Measurements from ENCODE around the gene DDX5.

Gene DDX5

DNA sequence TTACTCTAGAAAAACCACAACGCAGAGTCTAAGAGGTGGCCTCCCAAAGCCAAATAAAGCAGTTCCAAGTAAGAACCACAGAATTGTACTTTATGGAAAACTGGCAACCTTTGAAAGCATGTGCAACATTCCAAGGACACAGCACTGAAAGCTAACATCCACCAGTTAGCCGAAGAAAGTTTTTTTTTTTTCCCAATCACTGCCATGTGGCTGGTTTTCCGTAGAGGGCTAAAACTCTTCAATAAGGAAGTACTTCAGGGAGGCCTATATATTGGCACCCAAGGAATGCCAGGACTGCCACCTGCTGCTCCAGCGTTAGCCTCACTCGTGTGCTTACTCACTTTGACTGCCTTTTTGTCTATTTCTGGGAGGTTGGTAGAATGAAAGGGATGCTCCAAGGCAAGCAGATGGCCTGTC, 25.9 kb upstream of the DDX5 start:
- H3K4me1 ChIP-seq (ENCODE audit: insufficient read depth, low read length, severe bottlenecking), result no peaks in the 10 kb centered on the region
- H3K27me3 ChIP-seq (ENCODE audit: insufficient read depth, low read length), result no peaks in the 10 kb centered on the region
- no peak overlapping the region for H2AFZ ChIP-seq (ENCODE audit: low read length)
- no peaks in the 10 kb centered on the region for H3K9me3 ChIP-seq (ENCODE audit: low read length)
- no peak overlapping the region for H3K4me3 ChIP-seq (ENCODE audit: low read depth, low read length, poor library complexity, severe bottlenecking)
- no peak for TF ChIP-seq EZH2 (IDR thresholded peaks at IDR 0.05; ENCODE audit: borderline replicate concordance, low read length)
- TF ChIP-seq, protein P1, sequence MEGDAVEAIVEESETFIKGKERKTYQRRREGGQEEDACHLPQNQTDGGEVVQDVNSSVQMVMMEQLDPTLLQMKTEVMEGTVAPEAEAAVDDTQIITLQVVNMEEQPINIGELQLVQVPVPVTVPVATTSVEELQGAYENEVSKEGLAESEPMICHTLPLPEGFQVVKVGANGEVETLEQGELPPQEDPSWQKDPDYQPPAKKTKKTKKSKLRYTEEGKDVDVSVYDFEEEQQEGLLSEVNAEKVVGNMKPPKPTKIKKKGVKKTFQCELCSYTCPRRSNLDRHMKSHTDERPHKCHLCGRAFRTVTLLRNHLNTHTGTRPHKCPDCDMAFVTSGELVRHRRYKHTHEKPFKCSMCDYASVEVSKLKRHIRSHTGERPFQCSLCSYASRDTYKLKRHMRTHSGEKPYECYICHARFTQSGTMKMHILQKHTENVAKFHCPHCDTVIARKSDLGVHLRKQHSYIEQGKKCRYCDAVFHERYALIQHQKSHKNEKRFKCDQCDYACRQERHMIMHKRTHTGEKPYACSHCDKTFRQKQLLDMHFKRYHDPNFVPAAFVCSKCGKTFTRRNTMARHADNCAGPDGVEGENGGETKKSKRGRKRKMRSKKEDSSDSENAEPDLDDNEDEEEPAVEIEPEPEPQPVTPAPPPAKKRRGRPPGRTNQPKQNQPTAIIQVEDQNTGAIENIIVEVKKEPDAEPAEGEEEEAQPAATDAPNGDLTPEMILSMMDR (IDR thresholded peaks at IDR 0.05; ENCODE audit: low read length), result no peak
- peaks cover 93% of the 10 kb centered on the region for H3K36me3 ChIP-seq (ENCODE audit: insufficient read depth, low read length)
- H3K79me2 ChIP-seq (ENCODE audit: insufficient read depth, low read length), result no peaks in the 10 kb centered on the region
- H3K27ac ChIP-seq (ENCODE audit: low read depth, low read length, poor library complexity, severe bottlenecking), result no peak overlapping the region
- no peaks in the 10 kb centered on the region for H4K20me1 ChIP-seq (ENCODE audit: insufficient read depth, low read length)
- H3K9me2 ChIP-seq (ENCODE audit: low read depth, low read length), result no peaks in the 10 kb centered on the region
- H3K9ac ChIP-seq (ENCODE audit: low read length), result no peak overlapping the region
- no peak overlapping the region for H3K4me2 ChIP-seq (ENCODE audit: low read length)
- no peaks in the 10 kb centered on the region for H3F3A ChIP-seq (ENCODE audit: insufficient read depth, low read length)

DNA sequence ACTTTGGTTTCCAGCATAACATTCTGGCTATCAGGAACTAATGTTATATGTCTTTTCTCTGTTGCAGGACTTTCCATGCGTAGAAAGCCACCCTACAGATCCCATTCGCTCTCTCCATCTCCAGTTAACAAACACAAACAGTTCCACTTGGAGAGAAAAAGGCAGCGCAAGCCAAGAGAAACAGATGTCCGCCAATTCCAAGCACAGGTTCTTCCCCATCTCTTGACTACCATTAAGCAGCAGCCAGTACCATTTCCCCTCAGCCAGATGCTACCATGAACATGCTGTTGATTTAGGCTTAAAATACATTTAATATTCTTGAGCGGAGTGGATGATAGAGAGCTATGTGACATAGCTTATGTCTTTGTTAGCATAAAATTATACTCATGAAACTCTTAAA, 23.1 kb upstream of the DDX5 start:
- Histone ChIP-seq H3F3A (ENCODE audit: insufficient read depth, low read length) (no peaks in the 10 kb centered on the region), H3K4me1 (ENCODE audit: insufficient read depth, low read length, severe bottlenecking) (no peaks in the 10 kb centered on the region), H3K79me2 (ENCODE audit: insufficient read depth, low read length) (no peaks in the 10 kb centered on the region), H3K9me2 (ENCODE audit: low read depth, low read length) (no peaks in the 10 kb centered on the region), H3K27me3 (ENCODE audit: insufficient read depth, low read length) (no peaks in the 10 kb centered on the region), H3K9ac (ENCODE audit: low read length) (no peak overlapping the region), H2AFZ (ENCODE audit: low read length) (no peak overlapping the region), H3K36me3 (ENCODE audit: insufficient read depth, low read length) (peaks cover 89% of the 10 kb centered on the region), H3K9me3 (ENCODE audit: low read length) (no peaks in the 10 kb centered on the region), H3K27ac (ENCODE audit: low read depth, low read length, poor library complexity, severe bottlenecking) (no peak overlapping the region), H4K20me1 (ENCODE audit: insufficient read depth, low read length) (no peaks in the 10 kb centered on the region), H3K4me2 (ENCODE audit: low read length) (no peak overlapping the region), H3K4me3 (ENCODE audit: low read depth, low read length, poor library complexity, severe bottlenecking) (no peak overlapping the region)
- TF ChIP-seq, protein P1 (IDR thresholded peaks at IDR 0.05; ENCODE audit: low read length), result no peak
- TF ChIP-seq EZH2 (IDR thresholded peaks at IDR 0.05; ENCODE audit: borderline replicate concordance, low read length), result no peak

DNA sequence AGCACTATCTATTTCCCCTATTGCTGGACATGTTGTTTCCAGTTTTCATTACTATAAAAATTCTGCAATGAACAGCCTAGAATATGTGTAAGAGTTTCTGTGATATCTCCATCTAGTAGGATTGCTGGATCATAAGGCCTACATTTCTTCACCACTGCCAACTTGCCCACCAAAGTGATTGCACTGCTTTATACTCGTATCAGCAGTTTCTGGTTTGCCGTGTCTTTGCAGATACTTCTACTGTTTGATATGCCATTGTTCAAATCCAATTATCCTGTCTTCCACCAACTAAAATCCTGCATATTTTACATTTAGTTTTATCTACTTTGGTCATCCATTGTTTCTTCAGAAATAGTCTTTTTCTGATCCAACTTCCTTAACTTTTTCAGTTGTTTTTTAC, 21.8 kb upstream of the DDX5 start:
- H4K20me1 ChIP-seq (ENCODE audit: insufficient read depth, low read length), result no peaks in the 10 kb centered on the region
- no peak overlapping the region for H3K4me3 ChIP-seq (ENCODE audit: low read depth, low read length, poor library complexity, severe bottlenecking)
- H3K27me3 ChIP-seq (ENCODE audit: insufficient read depth, low read length), result no peaks in the 10 kb centered on the region
- H3K4me2 ChIP-seq (ENCODE audit: low read length), result no peak overlapping the region
- TF ChIP-seq, protein P1 (IDR thresholded peaks at IDR 0.05; ENCODE audit: low read length), result no peak
- no peak for TF ChIP-seq EZH2 (IDR thresholded peaks at IDR 0.05; ENCODE audit: borderline replicate concordance, low read length)
- no peaks in the 10 kb centered on the region for H3K9me3 ChIP-seq (ENCODE audit: low read length)
- peaks cover 86% of the 10 kb centered on the region for H3K36me3 ChIP-seq (ENCODE audit: insufficient read depth, low read length)
- H3K9ac ChIP-seq (ENCODE audit: low read length), result no peak overlapping the region
- H3K4me1 ChIP-seq (ENCODE audit: insufficient read depth, low read length, severe bottlenecking), result no peaks in the 10 kb centered on the region
- no peaks in the 10 kb centered on the region for H3F3A ChIP-seq (ENCODE audit: insufficient read depth, low read length)
- no peaks in the 10 kb centered on the region for H3K9me2 ChIP-seq (ENCODE audit: low read depth, low read length)
- H2AFZ ChIP-seq (ENCODE audit: low read length), result no peak overlapping the region
- H3K79me2 ChIP-seq (ENCODE audit: insufficient read depth, low read length), result no peaks in the 10 kb centered on the region
- no peak overlapping the region for H3K27ac ChIP-seq (ENCODE audit: low read depth, low read length, poor library complexity, severe bottlenecking)
